Neural cell (in vitro differentiated cells): Measurements from ENCODE around the gene C2CD4A. TPM values are rescaled to one million over a fixed set of nuclear protein-coding genes. Genes with fewer than 3 reads are reported as not detected.

Experiments
- H2AFZ ChIP-seq: fragments of 200-600, 300-800 bp; sonication (generic), shearing (Covaris generic); 2 replicates; pipeline ENCODE4 v1.6.0; 2014; ENCODE audit warnings: low read depth, mild to moderate bottlenecking, antibody characterized with exemption, low read length, moderate library complexity
- H3F3A ChIP-seq: fragments of 200-600 bp; shearing (Covaris generic); 2 replicates; pipeline ENCODE4 v1.6.1; 2016; ENCODE audit warnings: mild to moderate bottlenecking, moderate library complexity, mixed read lengths, antibody characterized with exemption, low read length; ENCODE audit not compliant: insufficient read depth, poor library complexity, severe bottlenecking
- H3K27ac ChIP-seq: fragments of 200-600, 300-800 bp; sonication (generic), shearing (Covaris generic); 2 replicates; pipeline ENCODE4 v1.5.1; 2014; ENCODE audit warnings: mild to moderate bottlenecking, low read length, moderate library complexity
- H3K27me3 ChIP-seq: fragments of 300-800, 200-600 bp; sonication (generic), shearing (Covaris generic); 2 replicates; pipeline ENCODE4 v1.6.0; 2014; ENCODE audit warnings: mild to moderate bottlenecking, low read depth, low read length, moderate library complexity; ENCODE audit not compliant: insufficient read depth
- H3K36me3 ChIP-seq: fragments of 300-800, 200-600 bp; sonication (generic), shearing (Covaris generic); 2 replicates; pipeline ENCODE4 v1.5.1; 2014; ENCODE audit warnings: mild to moderate bottlenecking, antibody characterized with exemption, low read length, moderate library complexity; ENCODE audit not compliant: insufficient read depth
- H3K4me2 ChIP-seq: fragments of 300-800, 200-600 bp; sonication (generic), shearing (Covaris generic); 2 replicates; pipeline ENCODE4 v1.6.0; 2014; ENCODE audit warnings: mild to moderate bottlenecking, low read length
- H3K4me3 ChIP-seq: fragments of 300-800, 200-600 bp; sonication (generic), shearing (Covaris generic); 2 replicates; pipeline ENCODE4 v1.5.1; 2014; ENCODE audit warnings: mild to moderate bottlenecking, low read length, moderate library complexity
- H3K79me2 ChIP-seq: fragments of 200-600 bp; shearing (Covaris generic); replicated peaks from 2 replicates; pipeline ENCODE4 v1.6.0; 2014; ENCODE audit warnings: mild to moderate bottlenecking, low read length, moderate library complexity; ENCODE audit not compliant: insufficient read depth
- H3K9ac ChIP-seq: fragments of 300-800, 200-600 bp; sonication (generic), shearing (Covaris generic); 2 replicates; pipeline ENCODE4 v1.6.1; 2016; ENCODE audit warnings: mild to moderate bottlenecking, low read length, mixed read lengths
- H3K9me2 ChIP-seq: fragments of 200-600 bp; shearing (Covaris generic); 2 replicates; pipeline ENCODE4 v1.6.1; 2016; ENCODE audit warnings: mild to moderate bottlenecking, low read length, mixed read lengths; ENCODE audit not compliant: insufficient read depth
- H3K9me3 ChIP-seq: fragments of 200-600, 300-800 bp; sonication (generic), shearing (Covaris generic); 2 replicates; pipeline ENCODE4 v1.6.1; 2016; ENCODE audit warnings: mild to moderate bottlenecking, mixed run types, low read length, moderate library complexity, mixed read lengths
- H4K20me1 ChIP-seq: fragments of 200-600 bp; shearing (Covaris generic); 2 replicates; pipeline ENCODE4 v1.6.1; 2016; ENCODE audit warnings: mild to moderate bottlenecking, mixed run types; ENCODE audit not compliant: insufficient read depth
- CTCF ChIP-seq: fragments of 450-650 bp; IDR thresholded peaks from 2 replicates; pipeline ENCODE4 v1.5.1; 2014; ENCODE audit warnings: antibody characterized with exemption, mild to moderate bottlenecking, moderate library complexity; ENCODE audit not compliant: poor library complexity, severe bottlenecking
- EP300 ChIP-seq: fragments of 450-650 bp; conservative IDR thresholded peaks from 2 replicates; pipeline ENCODE4 v1.6.1; 2014; ENCODE audit warnings: antibody characterized with exemption, mild to moderate bottlenecking, moderate library complexity; ENCODE audit not compliant: poor library complexity, severe bottlenecking
- EZH2 ChIP-seq: fragments of 200-600, 300-800 bp; shearing (Covaris generic), sonication (generic); IDR thresholded peaks from 2 replicates; pipeline ENCODE4 v1.6.1; 2014; ENCODE audit warnings: antibody characterized with exemption, low read length, borderline replicate concordance, mild to moderate bottlenecking; ENCODE audit not compliant: insufficient read depth, poor library complexity, severe bottlenecking
- MXI1 ChIP-seq: fragments of 450-650 bp; conservative IDR thresholded peaks from 2 replicates; pipeline ENCODE4 v1.6.1; 2014; ENCODE audit warnings: antibody characterized with exemption, mild to moderate bottlenecking; ENCODE audit not compliant: poor library complexity, severe bottlenecking
- POLR2AphosphoS5 ChIP-seq: IDR thresholded peaks from 2 replicates; pipeline ENCODE4 v1.6.1; 2012
- RAD21 ChIP-seq: fragments of 450-650 bp; conservative IDR thresholded peaks from 2 replicates; pipeline ENCODE4 v1.6.1; 2014; ENCODE audit warnings: antibody characterized with exemption, mild to moderate bottlenecking, moderate library complexity
- SMC3 ChIP-seq: fragments of 450-650 bp; conservative IDR thresholded peaks from 2 replicates; pipeline ENCODE4 v1.6.1; 2014; ENCODE audit warnings: antibody characterized with exemption, mild to moderate bottlenecking, moderate library complexity; ENCODE audit not compliant: poor library complexity
- TAF1 ChIP-seq: IDR thresholded peaks from 2 replicates; pipeline ENCODE4 v1.6.1; 2012; ENCODE audit warnings: low read depth
- polyA minus RNA-seq: library from RNA; depleted of rRNA, polyadenylated mRNA; stranded (reverse); fragments of >200 nt; gene quantifications from 2 replicates; pipeline ENCODE4 v1.2.3, GENCODE V29; 2014
- polyA plus RNA-seq: library from polyadenylated mRNA; depleted of rRNA; stranded (reverse); fragments of >200 nt; gene quantifications from 2 replicates; pipeline ENCODE4 v1.2.3, GENCODE V29; 2014
- TF ChIP-seq, protein P1 (sequence below): IDR thresholded peaks from 2 replicates; pipeline ENCODE4 v1.6.1; 2012; ENCODE audit warnings: borderline replicate concordance

Gene C2CD4A, protein sequence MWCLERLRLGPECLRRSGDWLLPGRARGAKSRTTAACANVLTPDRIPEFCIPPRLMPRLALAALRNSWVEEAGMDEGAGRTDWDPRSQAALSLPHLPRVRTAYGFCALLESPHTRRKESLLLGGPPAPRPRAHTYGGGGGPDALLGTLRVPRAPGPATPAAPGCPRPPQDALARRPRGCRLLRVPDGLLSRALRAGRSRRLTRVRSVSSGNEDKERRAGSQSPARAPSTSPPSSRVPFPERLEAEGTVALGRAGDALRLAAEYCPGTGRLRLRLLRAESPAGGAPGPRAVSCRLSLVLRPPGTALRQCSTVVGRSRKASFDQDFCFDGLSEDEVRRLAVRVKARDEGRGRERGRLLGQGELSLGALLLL
- polyA plus RNA-seq (not detected in 2 replicates), polyA minus RNA-seq (not detected in 2 replicates)

DNA sequence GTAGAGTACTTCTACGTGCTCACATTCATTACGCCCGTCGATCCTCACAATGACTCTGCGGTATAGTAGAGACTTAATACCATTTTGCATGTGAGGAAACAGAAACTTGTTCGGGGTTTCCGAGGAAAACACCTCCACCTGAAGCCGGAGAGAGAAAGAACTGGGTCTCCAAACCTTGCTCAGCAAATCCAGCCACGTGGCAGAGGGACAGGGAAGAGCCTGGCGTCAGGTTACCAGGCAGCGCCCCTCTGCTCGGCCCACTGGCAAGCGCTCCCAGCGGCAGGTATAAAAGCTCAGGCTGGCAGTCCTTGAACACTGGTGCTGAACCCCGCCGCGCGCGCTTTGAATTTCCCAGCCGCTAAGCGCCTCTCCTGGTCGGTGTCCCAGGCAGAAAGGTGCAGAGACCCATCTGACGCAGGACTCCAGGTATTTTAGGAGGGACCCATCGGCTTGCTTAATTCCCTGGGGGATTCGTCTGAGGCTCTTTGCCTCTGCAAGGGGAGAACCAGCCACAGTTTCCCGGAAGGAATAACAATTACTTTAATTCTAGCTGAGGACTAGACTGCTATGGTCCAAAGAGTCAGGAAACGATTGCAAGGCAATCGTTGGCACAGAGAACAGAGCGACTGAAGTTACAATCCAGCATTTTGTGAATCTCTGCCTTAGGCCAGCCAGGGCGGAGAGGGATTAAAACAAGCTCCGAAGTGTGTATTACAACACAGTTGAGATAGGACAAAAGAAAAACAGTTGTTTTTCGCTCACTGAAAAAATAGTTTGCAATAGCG, at the start of gene C2CD4A:
Gene C2CD4A, plus strand, starts transcription at position 315 of the 785 bp plus-strand sequence. CDS start 637 bp downstream, outside the sequence.
- TF ChIP-seq EP300 (no peak), MXI1 (peak; percentile 48), POLR2AphosphoS5 (no peak), TAF1 (no peak), RAD21 (no peak), CTCF (peak; percentile 49)
- TF ChIP-seq, protein P1, sequence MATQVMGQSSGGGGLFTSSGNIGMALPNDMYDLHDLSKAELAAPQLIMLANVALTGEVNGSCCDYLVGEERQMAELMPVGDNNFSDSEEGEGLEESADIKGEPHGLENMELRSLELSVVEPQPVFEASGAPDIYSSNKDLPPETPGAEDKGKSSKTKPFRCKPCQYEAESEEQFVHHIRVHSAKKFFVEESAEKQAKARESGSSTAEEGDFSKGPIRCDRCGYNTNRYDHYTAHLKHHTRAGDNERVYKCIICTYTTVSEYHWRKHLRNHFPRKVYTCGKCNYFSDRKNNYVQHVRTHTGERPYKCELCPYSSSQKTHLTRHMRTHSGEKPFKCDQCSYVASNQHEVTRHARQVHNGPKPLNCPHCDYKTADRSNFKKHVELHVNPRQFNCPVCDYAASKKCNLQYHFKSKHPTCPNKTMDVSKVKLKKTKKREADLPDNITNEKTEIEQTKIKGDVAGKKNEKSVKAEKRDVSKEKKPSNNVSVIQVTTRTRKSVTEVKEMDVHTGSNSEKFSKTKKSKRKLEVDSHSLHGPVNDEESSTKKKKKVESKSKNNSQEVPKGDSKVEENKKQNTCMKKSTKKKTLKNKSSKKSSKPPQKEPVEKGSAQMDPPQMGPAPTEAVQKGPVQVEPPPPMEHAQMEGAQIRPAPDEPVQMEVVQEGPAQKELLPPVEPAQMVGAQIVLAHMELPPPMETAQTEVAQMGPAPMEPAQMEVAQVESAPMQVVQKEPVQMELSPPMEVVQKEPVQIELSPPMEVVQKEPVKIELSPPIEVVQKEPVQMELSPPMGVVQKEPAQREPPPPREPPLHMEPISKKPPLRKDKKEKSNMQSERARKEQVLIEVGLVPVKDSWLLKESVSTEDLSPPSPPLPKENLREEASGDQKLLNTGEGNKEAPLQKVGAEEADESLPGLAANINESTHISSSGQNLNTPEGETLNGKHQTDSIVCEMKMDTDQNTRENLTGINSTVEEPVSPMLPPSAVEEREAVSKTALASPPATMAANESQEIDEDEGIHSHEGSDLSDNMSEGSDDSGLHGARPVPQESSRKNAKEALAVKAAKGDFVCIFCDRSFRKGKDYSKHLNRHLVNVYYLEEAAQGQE: no peak
- H3K9ac ChIP-seq: peak within 1 kb of the TSS; percentile 22
- no peaks in the 10 kb centered on the region for H4K20me1 ChIP-seq
- no peaks in the 10 kb centered on the region for H3K9me2 ChIP-seq
- H3F3A ChIP-seq: peaks cover 3% of the 10 kb centered on the region
- H3K36me3 ChIP-seq: no peaks in the 10 kb centered on the region
- H3K4me3 ChIP-seq: peak within 1 kb of the TSS; percentile 68
- H3K9me3 ChIP-seq: no peaks in the 10 kb centered on the region
- H3K79me2 ChIP-seq: no peaks in the 10 kb centered on the region
- peaks cover 86% of the 10 kb centered on the region for H3K27me3 ChIP-seq
- no peak within 1 kb of the TSS for H2AFZ ChIP-seq
- no peak within 1 kb of the TSS for H3K27ac ChIP-seq
- H3K4me2 ChIP-seq: peak within 1 kb of the TSS; percentile 1

DNA sequence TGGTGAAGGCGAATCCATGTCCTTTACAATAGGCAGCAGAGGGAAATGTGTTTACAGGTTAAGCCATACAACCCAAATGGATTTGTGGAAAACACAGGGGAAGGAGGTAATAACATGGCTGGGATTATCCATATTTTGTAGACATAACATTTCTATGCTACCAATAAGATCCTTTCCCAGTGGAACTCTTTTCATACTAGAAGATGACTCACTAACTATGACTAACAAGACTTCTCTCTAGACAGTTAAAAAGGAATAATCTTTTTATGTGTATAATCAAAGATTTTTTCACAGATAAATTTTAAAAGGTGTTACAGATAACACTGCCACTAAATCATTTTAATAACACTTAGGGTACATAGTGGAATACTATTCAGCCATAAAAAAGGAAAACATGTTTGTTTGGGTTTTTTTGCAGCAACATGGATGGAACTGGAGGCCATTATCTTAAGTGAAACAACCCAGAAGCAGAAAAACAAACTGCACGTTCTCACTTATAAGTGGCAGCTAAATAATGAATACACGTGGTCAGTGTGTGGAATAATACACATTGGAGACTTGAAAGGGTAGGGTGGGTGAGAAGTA, 46.1 kb upstream of the C2CD4A start:
- H3F3A ChIP-seq: no peaks in the 10 kb centered on the region
- no peaks in the 10 kb centered on the region for H3K9me2 ChIP-seq
- no peak overlapping the region for H3K4me2 ChIP-seq
- H4K20me1 ChIP-seq: no peaks in the 10 kb centered on the region
- H3K27ac ChIP-seq: no peak overlapping the region
- no peak overlapping the region for H2AFZ ChIP-seq
- H3K9ac ChIP-seq: no peak overlapping the region
- no peaks in the 10 kb centered on the region for H3K27me3 ChIP-seq
- TF ChIP-seq CTCF (no peak), RAD21 (no peak), EP300 (no peak), SMC3 (no peak), POLR2AphosphoS5 (no peak), EZH2 (no peak), TAF1 (no peak)
- no peaks in the 10 kb centered on the region for H3K79me2 ChIP-seq
- H3K9me3 ChIP-seq: no peaks in the 10 kb centered on the region
- H3K36me3 ChIP-seq: no peaks in the 10 kb centered on the region
- no peak overlapping the region for H3K4me3 ChIP-seq
